Measurements from ENCODE around the gene DNER.

Gene DNER

DNA sequence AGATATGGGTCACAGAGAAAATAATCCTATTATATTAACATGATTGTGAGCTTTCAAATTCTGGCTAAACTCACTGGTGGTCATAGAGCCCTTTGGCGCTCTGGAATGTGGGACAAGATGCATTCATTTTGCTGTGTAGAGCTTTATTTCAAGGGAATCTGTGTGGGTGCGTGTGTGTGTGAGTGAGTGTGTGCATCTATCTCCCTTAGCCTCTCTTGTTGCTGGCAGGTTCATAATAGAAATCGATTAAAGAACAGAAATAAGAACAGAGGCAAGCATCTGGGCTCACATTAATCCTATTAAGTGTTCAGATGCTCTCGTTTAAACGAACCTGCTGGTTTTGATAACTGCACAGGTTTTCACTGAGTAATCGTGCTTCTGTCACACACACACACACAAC is 287.9 kb downstream of the DNER start:
- DNase-seq, result no peak

DNA sequence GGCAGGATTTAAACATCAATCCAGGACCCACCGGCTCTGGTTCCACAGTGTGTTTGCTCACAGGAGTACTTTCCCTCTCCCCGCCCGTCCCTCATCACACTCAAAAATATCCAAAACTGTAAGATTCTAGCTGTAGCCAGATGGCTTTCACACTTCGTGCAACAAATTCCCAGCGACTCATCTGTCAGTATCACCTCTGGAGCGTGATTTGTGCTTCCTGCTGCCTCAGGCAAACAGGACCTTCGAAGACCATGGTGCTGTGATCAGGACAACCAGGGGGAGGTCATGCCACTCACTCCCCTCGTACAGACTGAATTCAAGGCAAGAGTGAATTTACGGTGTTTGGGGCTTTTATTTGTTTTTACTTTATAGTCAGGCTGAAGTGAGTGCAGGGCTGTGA is 288.8 kb downstream of the DNER start:
- DNase-seq, result no peak

DNA sequence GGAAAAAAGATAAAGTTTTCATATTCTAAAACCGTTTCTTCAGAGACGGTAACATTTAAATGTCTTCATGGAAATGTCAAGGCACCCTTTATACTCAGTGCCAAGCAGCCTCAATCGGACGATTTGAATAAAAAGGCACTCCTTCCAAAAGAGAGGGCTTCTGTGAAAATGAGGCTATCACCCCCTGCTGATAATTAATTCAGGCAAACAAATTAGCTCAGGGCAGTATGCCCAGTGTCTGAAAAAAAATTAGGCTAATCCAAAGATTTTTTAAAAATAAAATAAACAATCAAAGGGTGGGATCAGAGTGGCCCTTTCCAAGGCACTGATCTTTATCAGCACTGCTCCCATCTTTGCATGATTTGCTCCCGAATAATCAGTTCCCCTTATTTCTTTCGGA is 292.3 kb downstream of the DNER start:
- DNase-seq, result no peak

DNA sequence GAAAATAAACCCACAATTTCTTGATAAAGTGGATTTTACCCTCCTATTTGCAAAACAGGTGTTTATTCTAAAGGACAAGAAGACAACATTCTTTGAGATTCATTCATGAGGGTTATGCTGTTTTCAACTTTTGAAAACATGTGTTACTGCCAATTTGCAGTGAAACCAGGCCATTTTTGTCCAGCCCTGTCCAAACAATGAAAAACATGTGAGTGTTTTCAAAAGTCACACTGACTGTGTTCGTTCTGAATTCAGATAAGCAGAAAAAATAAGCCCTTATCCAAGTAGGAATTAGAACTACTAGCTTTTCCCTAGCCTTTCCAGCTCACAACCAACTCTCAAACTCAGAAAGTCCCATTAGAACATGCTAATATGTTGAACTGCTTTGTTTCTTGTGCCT is 295.2 kb downstream of the DNER start:
- DNase-seq, result no peak

DNA sequence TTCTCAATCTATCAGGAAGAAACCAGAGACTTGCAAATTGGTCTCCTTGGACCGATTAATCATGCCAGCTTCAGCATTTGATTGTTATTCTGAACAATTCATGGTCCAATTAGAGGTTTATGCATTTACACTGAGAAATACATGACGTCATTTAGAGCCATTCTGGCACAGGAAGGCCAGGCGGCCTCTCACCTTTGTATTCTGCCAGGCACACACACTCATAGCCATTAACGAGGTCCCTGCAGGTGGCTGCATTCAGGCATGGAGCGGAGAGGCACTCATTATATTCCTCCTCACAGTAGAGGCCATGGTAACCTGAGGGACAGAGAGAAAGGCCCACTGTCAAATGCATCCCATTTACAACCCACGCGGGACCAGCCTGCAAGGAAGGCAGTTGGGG is 296.4 kb downstream of the DNER start:
- DNase-seq, result no peak

DNA sequence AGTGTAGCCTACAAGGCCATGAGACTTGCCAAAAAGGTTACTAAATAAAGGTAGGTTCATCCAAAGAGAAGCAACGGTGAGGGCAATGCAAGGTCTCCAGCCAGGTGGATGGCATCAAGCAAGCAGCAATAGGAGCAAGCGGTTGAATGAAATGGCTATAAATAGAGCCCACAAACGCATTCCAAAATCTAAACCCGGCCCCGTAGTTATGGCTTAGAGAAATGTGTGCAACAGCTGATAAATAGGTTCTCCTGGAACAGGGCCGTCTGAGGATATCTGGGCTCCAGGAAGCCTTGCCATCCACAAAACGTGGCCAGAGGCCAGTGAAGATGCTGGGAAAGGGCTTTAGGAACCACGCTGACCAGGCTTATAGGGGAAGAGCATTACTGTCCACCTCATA is 297.2 kb downstream of the DNER start:
- DNase-seq, result no peak

DNA sequence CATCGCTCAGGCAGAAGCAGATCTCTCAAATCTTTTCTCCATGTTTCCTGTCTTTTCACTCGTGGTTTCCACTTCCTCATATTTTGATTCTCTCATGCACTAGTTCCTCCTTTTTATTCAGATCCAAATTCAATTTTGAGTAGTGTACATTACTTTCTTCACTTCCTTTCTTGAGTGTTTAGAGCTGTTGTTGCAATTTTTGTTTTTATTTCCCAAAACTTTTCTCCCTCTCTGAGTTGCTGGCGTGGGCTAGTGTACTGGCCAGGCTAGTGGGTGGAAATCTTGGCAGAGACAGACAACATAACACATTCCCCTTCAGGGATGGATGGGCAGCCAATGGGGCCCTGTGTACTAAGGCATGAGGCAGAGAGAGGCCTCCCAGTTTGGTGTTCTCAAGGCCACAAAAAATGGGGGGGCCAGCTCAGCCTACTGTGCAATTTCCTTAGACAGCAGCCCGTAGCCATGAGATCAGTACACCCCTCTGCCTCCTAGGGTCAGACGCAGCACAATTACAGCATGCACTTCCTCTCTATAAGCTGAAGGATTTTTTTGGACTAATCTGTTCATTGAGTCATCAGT is 298.1 kb downstream of the DNER start:
- no peak for DNase-seq

DNA sequence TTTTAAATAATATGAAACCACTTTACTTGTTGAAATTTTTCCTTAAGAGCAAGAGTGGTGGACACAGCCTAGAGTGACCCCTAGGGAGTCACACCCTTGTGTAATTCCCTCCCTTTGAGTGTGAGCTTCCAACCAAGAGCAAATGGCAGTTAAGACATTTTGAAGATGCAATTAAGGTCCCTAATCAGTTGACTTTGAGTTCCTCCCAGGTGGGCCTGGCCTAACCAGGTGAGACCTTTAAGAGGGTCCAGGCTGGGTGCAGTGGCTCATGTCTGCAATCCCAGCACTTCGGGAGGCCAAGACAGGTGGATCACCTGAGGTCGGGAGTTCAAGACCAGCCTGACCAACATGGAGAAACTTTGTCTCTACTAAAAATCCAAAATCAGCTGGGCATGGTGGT is 299.7 kb downstream of the DNER start:
- no peak for DNase-seq

DNA sequence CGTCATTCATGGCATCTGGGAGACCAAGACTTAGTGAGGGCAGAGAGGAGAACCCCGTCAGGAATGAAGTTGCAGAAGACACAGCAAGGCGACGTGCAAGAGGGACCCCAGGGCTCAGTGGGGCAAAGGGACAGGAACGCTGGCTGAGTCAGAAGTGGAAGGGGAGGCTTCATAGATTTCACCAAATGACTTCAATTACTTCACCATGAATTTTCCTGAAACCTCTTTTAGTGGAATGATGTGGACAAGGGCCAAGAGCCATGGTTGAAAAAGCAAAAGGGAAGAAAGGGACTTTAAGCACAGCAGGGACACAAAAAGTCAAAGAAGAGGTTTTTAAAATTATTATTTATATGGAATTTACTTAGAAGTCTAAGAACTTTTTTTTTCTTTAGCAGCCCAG is 301.7 kb downstream of the DNER start:
- DNase-seq, result no peak

DNA sequence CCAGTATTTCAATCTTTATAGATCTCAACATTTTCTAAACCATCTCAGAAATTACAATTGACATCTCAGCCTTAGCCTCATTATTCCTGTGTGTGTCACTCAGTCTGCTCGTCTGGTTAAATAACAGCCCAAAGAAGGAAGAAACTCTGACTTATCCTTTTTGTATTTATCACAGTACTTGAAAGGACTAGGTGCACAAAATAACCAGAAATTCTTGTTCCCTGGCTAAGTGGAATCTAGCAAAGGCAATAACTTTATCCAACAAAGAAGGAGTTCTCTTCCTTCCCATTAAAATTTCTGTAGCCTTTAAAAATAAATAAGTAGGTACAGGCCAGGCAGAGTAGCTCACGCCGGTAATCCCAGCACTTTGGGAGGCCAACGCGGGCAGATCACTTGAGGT is 303.4 kb downstream of the DNER start:
- no peak for DNase-seq

DNA sequence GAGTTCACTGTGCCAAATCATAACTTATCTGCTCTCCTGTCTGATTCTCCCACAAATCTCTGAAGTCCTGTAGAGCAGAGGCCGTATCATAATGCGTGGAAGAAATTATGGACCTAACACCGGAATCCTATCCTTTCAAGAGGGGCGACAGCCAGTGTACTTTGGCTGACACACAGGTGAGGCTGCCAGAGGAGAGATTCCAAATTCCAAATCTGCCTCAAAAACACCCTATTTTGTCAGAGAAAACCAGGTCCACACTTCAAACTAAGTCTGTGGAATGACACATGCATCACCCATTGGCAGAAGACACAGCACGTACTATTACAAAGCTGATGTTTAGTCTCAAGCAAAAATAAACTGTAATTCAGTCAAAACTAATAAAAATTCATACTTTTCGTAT is 304.1 kb downstream of the DNER start:
- DNase-seq, result no peak

DNA sequence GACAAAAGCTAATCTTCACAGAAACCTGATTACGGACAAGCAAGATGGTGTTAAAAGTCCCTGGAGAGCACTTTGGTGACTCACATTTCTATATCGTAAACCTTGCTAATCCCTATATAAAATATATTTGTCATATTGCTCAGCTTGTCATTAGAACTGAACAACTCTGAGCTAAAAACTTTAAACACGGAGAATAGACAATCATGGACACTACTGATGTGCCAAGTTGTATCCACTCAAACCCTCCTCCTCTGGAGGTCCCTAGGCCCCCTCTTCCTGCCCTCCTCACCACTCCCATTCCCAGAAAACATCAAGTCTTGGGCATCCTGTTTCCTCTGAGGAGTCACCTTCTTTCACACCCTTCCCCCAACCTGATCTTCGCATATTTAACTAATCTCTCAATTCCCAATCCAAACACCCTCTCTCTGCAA is 304.6 kb downstream of the DNER start:
- no peak for DNase-seq

DNA sequence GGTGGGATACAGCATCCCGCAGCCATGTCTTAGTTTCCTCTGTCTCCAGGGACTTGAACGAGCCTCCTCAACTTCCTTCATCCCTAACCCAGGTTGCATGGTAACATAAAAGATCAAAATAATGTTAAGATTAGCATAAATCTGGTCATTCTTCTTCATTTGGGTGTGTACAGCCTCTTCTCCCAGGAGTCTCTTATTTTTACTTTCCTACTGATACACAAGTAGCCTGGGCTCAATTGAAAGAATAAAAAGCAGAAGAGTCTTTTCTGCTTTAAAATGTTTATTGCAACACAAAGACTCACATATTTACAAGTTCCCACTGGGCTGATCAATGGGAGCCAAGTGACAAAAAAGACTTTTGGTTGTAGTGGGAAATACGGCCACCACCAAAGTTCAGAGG is 305.4 kb downstream of the DNER start:
- no peak for DNase-seq

DNA sequence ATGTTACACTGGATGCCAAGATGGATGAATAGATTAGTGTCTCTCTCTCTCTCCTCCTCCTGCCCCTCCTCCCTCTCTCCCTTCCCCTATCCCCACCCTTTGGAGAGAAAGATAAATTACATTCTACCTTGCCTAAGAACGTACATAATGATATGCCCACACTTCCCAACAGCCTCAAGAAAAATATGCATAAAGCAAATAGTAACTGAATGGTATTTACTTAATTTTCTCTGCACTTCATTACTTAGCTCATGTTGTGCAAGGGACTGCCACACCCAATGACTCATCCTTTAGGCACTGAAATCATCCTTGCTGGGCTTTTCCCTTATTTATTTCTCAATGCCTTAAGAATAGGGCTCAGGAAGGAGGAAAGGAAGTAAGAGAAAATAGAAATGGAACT is 306.0 kb downstream of the DNER start:
- DNase-seq, result no peak

DNA sequence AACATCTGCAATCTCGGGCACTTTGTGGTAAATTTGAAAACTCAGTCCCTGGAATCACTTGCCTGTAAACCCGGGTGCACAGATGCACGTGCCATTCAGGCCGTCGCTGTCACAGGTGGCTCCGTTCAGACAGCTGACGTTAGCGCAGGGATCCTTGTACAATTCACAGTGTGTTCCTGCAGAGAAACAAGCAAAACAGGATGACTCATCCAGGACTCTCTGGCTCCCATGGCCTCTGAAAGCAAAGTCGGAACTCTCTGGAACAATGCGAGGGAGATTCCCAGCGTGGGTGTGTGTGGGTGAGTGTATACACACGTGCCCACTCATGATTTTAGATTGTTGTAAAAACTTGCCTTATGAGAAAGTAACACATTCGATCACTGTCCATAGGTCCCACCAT is 307.2 kb downstream of the DNER start:
- DNase-seq, result no peak

DNA sequence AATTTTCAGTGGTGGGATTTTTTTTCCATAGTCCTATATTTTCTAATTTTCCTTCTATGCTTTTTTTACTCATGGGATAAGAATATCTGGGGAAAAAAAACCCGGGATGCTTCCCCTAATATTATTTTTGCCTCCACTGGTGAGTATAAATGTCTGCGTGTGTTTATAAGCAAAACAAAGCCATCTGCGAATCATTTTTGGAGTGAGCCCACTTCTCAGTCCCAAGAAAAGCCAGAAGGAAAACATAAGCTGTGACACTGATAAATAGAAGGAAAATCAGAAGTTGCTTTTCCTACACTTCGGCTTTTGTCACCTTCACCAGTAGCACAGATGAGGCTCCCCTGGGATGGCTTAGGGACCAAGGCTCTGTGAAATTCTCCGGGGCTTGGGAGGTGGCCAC is 308.6 kb downstream of the DNER start:
- DNase-seq, result no peak

DNA sequence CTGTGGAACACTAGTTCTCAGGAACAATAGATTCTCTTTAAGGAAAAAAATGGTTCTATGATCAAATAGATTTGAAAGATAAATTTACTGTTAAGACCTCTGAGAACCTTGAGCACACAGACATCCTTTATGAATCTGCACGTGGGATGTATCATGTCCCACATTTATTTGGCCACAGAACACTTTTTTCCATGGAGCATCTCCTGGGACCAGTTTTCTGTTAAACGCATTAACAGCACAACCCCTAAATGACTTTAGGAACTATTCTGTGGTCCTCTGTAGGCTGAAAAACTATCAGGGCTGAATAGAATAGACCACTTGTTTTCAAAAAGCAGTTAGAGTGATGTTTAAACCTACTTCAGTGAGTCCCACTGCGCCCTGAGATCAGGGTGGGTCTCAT is 311.1 kb downstream of the DNER start:
- no peak for DNase-seq

DNA sequence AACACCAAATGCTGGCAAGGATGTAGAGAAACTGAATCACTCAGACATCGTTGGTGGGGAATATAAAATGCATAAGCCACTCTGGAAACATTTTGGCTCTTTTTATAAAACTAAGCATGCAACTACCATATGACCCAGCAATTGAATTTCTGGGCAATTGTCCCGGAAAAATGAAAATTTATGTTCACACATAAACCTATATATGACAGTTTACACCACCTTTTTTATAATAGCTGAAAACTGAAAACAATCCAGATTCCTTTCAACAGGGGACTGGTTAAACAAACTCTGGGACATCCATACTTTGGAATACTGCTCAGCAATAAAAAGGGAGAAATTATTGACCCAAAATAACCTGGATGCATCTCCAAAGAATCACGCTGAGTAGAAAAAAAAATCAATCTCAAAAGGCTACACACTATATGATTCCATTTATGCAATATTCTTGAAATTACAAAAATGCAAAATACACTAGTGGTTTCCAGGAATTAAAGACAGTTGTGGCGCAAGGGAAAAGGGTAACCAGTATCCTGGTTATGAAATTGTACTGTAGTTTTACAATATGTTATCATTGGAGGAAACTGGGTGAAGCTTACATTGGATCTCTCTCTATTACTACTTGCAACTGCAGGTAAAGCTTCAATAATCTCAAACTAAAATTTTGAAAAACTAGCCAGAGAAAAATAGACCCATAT is 313.0 kb downstream of the DNER start:
- DNase-seq, result no peak

DNA sequence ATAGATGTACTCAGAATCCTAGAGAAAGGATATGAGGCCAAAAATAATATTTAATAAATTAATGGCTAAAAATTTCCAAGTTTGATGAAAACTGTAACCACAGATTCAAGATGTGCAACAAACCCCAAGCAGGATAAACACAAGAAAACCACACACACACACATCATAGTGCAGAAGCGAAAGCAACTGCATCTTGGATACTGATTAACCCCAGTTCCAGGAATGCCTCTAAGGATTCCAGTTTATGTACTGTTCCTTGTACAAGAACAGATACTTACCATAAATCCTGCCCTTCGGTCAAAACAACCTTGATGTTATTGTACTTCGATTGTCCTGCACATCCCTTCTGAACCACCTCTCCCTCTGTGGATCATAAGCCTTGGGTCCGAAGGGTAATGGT is 320.4 kb downstream of the DNER start:
- DNase-seq, result no peak

DNA sequence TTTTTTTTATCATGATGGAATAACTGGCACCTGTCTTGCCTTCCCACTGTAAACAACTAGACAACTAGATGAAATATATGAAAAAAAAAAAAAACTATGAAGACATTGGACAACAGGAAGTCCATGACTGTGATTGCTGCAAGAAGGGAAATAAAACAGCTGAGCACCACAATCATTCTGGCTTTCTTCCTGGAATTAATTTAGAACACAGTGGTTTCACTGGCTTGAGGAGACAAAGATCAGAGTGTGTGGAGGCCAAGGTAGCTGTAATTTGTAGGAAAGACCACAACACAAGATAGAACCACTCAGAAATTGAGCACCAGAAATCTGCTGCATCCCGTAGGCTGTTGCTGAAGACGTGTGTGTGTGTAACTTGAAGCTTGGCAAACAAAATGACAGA is 322.2 kb downstream of the DNER start:
- no peak for DNase-seq

DNA sequence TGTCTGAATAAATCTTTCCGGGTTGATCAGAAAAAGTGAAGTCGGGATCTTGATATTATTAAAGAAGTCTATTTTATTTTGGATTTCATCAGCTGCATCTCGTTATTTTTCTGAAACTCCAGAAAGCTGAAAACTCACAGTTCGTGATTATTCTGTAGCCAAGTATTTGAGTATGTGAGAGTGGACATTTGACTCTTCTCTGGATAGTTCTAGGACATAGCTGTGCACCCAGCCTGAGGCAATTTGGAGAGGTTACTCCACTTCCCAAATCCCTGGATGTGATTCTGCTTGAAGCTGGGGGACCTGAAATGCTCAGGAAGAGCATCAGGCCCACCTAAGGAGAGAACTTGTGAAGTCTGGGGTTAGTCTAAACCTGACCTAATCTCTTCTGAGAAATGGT is 325.6 kb downstream of the DNER start:
- DNase-seq, result no peak

DNA sequence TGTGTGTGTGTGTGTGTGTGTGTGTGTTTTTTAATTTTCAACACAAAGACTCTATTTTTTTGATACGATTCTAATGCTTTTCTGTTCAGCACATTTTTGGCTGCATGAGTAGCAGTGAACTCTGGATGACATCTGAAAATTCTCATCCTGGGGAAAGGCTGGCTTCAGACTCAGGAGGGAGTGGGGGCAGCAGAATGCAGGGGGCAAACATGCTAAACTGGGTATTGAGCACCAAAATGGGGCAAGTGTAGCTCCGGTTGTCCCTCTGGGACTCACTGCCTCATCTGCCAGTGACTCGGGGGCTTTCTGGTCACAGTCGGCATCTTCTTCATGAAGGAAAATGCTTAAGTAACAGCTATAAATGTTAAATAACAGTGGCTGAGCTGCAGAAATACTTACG is 326.5 kb downstream of the DNER start:
- DNase-seq, result no peak

DNA sequence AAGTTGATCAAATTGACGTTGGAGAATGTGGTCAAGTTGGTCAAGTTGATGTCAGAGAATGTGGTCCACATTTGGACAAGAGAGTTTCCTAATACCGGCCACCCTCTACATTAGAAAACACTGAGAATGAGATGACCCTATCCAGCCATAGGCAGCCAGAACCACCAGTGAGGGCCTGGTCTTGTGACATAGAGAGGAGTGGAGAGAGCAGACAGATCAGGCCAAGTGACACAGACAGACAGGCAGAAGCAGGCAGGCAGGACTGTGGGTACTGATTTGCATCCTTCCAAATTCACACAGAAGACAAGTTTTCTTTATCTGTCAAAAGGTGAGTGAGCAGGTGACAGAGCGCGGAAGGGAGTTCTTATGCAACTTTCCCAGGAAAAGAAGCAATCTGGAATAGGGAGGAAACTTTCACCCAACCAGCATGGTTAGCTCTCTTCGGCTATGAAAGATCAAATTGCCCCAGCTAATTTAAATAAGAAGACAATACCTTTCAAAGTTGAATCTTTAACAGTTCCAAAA is 334.2 kb downstream of the DNER start:
- DNase-seq, result no peak

DNA sequence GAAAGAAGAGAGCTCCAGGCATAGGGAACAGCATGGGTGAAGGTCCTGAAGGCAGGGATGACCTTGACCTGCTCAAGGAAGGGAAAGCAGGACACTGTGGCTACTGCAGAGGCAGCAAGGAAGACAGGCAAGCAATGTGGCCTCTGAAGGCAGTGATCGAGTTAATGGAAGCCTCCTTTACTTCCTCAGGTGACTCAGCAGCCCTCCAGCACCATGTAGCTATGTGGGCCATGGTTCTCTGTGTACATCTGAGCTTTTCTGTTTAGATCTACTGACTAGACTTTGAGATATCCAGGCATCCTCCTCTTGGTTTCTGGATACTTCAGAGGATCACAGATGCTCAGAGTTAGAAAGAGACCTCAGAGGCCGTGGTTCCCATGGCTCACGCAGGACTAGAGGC is 336.0 kb downstream of the DNER start:
- no peak for DNase-seq

DNA sequence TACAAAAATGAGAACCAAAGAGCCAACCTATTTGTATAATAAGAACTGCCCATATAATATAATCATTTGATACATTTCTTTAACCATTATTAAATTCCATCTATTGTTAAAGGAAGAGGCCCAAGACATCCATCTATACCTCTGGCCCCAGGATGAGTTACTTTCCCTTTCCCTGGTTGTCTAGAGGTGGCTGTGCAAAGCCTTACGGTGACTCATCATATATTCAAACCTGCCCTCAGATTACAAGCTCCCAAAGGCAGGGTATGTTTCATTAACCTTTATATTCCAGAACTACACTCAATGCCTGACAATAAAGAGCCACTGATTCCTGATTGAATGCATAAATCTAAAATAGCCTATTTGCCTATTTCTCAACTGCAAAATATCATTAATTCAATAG is 337.5 kb downstream of the DNER start:
- DNase-seq, result no peak

Data from NCI-H1048 (cell line).